Spleen (tissue), 11 donors: ENCODE measurements around the gene ALX4. TPM values are rescaled to one million over a fixed set of nuclear protein-coding genes. Genes with fewer than 3 reads are reported as not detected.

ENCODE experiments used
- DNase-seq: peaks from one replicate; pipeline ENCODE4 v3.0.0-alpha.2; 2020
- H3K27ac ChIP-seq, 8 donors: fragments of 200-600 bp; sonication (generic) in 7 of 8; 1 replicate in 4 of 8; 2 replicates in 4 of 8; pipeline versions ENCODE4 v1.5.0 to v1.8.0; 2016 to 2021; ENCODE audit warnings: inconsistent platforms in 4 of 8, mild to moderate bottlenecking in 4 of 8, moderate library complexity in 1 of 8
- H3K27me3 ChIP-seq, 7 donors: fragments of 200-600 bp; sonication (generic) in 6 of 7; replicated peaks in 1 of 7; 1 replicate in 4 of 7; 2 replicates in 3 of 7; pipeline versions ENCODE4 v1.5.0 to v1.8.0; 2016 to 2021; ENCODE audit warnings: inconsistent platforms in 3 of 7, mild to moderate bottlenecking in 1 of 7
- H3K36me3 ChIP-seq, 6 donors: fragments of 200-600 bp; sonication (generic) in 5 of 6; 1 replicate in 4 of 6; 2 replicates in 2 of 6; pipeline versions ENCODE4 v1.5.0 to v1.8.0; 2016 to 2021; ENCODE audit warnings: inconsistent platforms in 2 of 6
- H3K4me1 ChIP-seq, 6 donors: fragments of 200-600 bp; sonication (generic) in 5 of 6; 1 replicate in 3 of 6; 2 replicates in 3 of 6; pipeline versions ENCODE4 v1.5.0 to v1.8.0; 2016 to 2021; ENCODE audit warnings: inconsistent platforms in 3 of 6
- H3K4me3 ChIP-seq, 8 donors: fragments of 200-600 bp; sonication (generic) in 7 of 8; 1 replicate in 4 of 8; 2 replicates in 4 of 8; pipeline versions ENCODE4 v1.5.0 to v1.8.0; 2016 to 2021; ENCODE audit warnings: inconsistent platforms in 4 of 8, mild to moderate bottlenecking in 4 of 8, moderate library complexity in 2 of 8
- H3K9me3 ChIP-seq, 8 donors: fragments of 200-600 bp; sonication (generic) in 7 of 8; 1 replicate in 4 of 8; 2 replicates in 4 of 8; pipeline versions ENCODE4 v1.5.0 to v1.8.0; 2016 to 2021; ENCODE audit warnings: inconsistent platforms in 4 of 8
- POLR2A ChIP-seq, 3 donors: fragments of 450-650 bp; IDR thresholded peaks; one replicate each; pipeline ENCODE4 v1.5.1; 2017; ENCODE audit warnings: antibody characterized with exemption in 3 of 3, mild to moderate bottlenecking in 1 of 3
- POLR2AphosphoS5 ChIP-seq, 3 donors: sonication (generic); formaldehyde crosslinking; IDR thresholded peaks; one replicate each; pipeline ENCODE4 v1.5.1; 2017; ENCODE audit warnings: antibody characterized with exemption in 3 of 3
- WGBS, 5 donors: extraction: QIAGEN DNeasy Blood & Tissue Kit in 3 of 5; methylation state at CpG; one replicate each; pipeline versions ENCODE4 v1.1.5 to v1.1.7; 2013 to 2018; 5-methylcytosine and 5-hydroxymethylcytosine counted together
- intact Hi-C: fragments of 100-400 bp; cut with DNase I; formaldehyde crosslinking; loops from one replicate; pipeline ENCODE4 v1.15.0; 2023; ENCODE audit warnings: low total_unique reads
- polyA plus RNA-seq, 3 donors: library from polyadenylated mRNA; stranded (reverse); fragments of 200-250 nt; gene quantifications; one replicate each; pipeline ENCODE4 v1.2.1, GENCODE V29; 2013
- total RNA-seq, 7 donors: library from RNA; depleted of rRNA in 3 of 7; stranded (reverse); fragments of >200 nt in 3 of 7; fragmentation: NEBNext Ultra II Directional in 4 of 7; extraction: Animal tissue kit (Norgen Biotek cat#: 25700) in 4 of 7; gene quantifications; one replicate each; pipeline versions ENCODE4 v1.1.0 to v1.2.1, GENCODE V29; 2016 to 2021
- TF ChIP-seq, protein P1 (sequence below), 11 experiments: fragments of 200-600 bp in 7 of 11; fragments of 450-650 bp in 4 of 11; sonication (generic) in 4 of 11; IDR thresholded peaks in 8 of 11; conservative IDR thresholded peaks in 3 of 11; 1 replicate in 7 of 11; 2 replicates in 4 of 11; pipeline versions ENCODE4 v1.4.0 to v1.8.0; 2016 to 2021; ENCODE audit warnings: antibody characterized with exemption in 11 of 11, inconsistent platforms in 4 of 11, mild to moderate bottlenecking in 1 of 11
- donor health status: healthy with polysubstance abuse.
- donor health status: DM: no; HTN: no; CAD: no; lungs with moderate emphysema.
- donor health status: DM: no; HTN: no; CAD: no.
- donor health status: Bipolar disorder and iron deficiency.
- donor health status: healthy.
- donor health status: DM: no; HTN: no; CAD: no.
- donor health status: DM: yes; HTN: yes; CAD: no.

Gene ALX4
- total and polyA plus RNA-seq, 10 donors: 0.11 TPM; not detected in 9

DNA sequence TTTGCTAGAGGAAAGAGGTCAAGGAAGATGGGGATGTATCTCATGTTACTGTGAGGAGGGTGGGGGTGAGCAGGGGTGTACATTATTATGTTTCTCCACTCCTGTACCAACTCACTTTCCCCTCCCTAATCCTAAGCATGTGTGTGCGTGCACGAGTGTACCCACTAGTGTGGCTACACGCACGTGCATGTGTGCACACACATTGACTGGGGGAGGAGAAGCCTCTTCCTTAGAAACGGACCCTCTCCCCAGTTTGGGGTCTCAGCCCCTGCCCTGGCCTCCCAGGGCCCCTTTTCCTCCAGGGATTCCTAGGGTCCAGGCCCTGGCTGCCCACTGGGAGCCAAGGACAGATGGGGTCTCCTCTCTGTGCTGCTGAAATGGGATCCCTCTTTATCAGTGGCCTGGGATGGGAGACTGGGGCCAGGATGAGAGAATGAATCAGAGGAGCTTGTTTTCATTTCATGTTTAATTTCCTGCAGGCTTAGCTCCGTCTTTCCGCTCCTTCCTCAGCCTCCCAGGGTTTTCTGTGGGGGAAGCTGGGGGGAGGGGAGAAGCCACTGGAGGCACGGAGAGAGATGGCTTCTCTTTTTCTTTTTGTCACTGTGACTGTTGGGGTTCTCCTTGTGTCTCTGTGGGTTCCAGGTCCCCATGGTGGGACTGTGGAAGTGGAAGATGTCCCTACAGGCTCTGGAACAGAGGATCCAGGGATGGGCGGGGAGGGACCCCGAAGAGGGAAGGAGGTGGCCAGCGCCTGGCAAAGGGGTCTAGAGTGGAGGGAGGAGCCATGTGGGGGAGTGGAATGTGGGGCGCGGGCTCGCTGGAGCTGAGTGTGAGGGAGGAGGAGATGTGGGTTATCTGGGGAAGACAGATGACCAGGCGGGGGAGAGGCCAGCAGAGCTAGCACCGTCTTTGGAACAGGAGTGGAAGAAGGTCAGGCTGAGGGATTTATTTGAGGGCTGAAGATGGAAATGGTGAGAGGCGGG is 40.3 kb downstream of the ALX4 start:
- DNase-seq: peak; percentile 62
- no peak overlapping the region for H3K4me3 ChIP-seq
- WGBS, 5 donors: 68 to 81% (median 72%) methylated on average over 17 of the region's 17 CpGs
- no peaks in the 10 kb centered on the region for H3K4me1 ChIP-seq
- H3K9me3 ChIP-seq: no peaks in the 10 kb centered on the region
- H3K27me3 ChIP-seq: peaks cover 0 to 16% (median 0%) of the 10 kb centered on the region in 7 donors
- no peak overlapping the region for H3K27ac ChIP-seq
- intact Hi-C loops: no loop called here
- TF ChIP-seq POLR2A (IDR thresholded peaks at IDR 0.05) (no peak), POLR2AphosphoS5 (IDR thresholded peaks at IDR 0.05) (no peak)
- TF ChIP-seq, protein P1, sequence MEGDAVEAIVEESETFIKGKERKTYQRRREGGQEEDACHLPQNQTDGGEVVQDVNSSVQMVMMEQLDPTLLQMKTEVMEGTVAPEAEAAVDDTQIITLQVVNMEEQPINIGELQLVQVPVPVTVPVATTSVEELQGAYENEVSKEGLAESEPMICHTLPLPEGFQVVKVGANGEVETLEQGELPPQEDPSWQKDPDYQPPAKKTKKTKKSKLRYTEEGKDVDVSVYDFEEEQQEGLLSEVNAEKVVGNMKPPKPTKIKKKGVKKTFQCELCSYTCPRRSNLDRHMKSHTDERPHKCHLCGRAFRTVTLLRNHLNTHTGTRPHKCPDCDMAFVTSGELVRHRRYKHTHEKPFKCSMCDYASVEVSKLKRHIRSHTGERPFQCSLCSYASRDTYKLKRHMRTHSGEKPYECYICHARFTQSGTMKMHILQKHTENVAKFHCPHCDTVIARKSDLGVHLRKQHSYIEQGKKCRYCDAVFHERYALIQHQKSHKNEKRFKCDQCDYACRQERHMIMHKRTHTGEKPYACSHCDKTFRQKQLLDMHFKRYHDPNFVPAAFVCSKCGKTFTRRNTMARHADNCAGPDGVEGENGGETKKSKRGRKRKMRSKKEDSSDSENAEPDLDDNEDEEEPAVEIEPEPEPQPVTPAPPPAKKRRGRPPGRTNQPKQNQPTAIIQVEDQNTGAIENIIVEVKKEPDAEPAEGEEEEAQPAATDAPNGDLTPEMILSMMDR (IDR thresholded peaks at IDR 0.05 in 8 of 11, conservative IDR thresholded peaks at IDR 0.05 in 3 of 11): no peak
- no peaks in the 10 kb centered on the region for H3K36me3 ChIP-seq

DNA sequence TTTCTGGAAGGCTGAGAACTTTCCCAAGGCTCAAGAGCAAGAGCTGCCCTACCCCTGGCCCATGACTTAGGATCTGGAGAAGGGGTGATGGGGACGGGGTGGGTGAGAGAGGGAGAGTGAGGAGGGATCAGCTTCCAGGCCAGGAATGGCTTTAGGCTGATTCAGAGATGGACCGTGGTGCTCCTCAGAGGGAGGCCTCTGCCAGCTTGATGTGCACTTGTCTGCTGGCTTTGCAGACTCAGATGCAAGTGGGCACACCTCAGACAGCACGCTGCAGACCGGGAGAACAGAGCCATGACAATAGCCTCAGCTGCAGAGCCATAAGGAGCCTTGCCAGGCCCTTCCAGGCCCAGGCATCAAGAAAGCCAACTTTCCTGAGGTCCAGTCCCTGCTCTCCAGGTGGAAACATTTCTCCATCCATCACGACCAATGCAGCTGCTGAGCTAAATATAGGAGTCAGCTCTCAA is 41.3 kb downstream of the ALX4 start:
- DNase-seq: peak; percentile 28

DNA sequence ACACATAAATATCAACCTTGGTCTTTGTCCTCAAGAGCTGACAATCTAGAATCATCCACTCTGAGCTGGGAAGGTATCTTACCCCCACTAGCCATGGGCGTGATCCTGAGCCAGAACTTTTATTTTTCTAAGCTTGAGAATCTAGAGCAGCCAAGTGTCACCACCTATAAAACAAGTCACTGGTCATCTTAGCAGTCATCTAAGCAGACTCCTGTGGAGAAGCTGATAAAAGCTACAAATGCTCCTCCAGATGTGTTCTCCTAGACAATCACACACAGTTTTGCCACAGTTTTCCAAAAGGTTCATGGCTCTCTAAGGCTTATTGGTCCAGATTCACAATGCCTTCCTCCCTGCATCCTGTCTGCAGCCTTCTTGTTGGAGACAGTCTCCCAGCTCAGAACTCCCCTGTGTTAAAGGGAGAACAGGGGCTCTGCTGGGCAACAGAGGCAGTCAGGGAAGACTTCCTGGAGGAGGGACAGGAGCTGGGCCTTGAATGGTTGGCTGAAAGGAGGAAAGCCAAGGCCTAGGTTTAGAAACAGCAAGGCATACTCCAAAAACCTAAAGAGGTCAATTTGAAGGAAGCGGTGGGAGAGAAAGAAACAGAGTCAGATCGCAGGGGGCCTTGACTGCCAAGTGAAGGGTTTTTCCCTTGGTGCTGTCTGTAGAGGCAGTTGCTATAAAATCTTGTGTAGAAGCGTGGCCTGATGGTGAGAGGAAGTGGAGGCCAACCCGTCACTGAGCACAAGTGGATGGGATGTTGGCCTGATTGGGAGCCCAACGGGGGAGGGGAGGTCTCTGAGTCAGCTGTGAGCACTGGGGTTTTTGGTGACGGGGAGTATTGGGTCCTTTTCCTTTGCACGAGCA is 42.0 kb downstream of the ALX4 start:
- TF ChIP-seq, protein P1 (IDR thresholded peaks at IDR 0.05 in 8 of 11, conservative IDR thresholded peaks at IDR 0.05 in 3 of 11): no peak
- no peak for TF ChIP-seq POLR2AphosphoS5 (IDR thresholded peaks at IDR 0.05)
- TF ChIP-seq POLR2A (IDR thresholded peaks at IDR 0.05): no peak
- Histone ChIP-seq H3K27me3 (peaks cover 0 to 32% (median 0%) of the 10 kb centered on the region in 7 donors), H3K9me3 (no peaks in the 10 kb centered on the region), H3K27ac (no peak overlapping the region), H3K36me3 (no peaks in the 10 kb centered on the region), H3K4me3 (no peak overlapping the region), H3K4me1 (no peaks in the 10 kb centered on the region)
- DNase-seq: peak; percentile 25
- 63 to 84% (median 70%) methylated on average over 8 of the region's 8 CpGs for whole genome bisulfite sequencing, 5 donors
- intact Hi-C loops: no loop called here

More for the DNA sequence above, 41.3 kb downstream of the ALX4 start:
- TF ChIP-seq POLR2A (IDR thresholded peaks at IDR 0.05) (no peak), POLR2AphosphoS5 (IDR thresholded peaks at IDR 0.05) (no peak)
- TF ChIP-seq, protein P1 (IDR thresholded peaks at IDR 0.05 in 8 of 11, conservative IDR thresholded peaks at IDR 0.05 in 3 of 11): no peak
- Histone ChIP-seq H3K4me1 (no peaks in the 10 kb centered on the region), H3K36me3 (no peaks in the 10 kb centered on the region), H3K27me3 (peaks cover 0 to 26% (median 0%) of the 10 kb centered on the region in 7 donors), H3K27ac (no peak overlapping the region), H3K4me3 (no peak overlapping the region), H3K9me3 (no peaks in the 10 kb centered on the region)
- 66 to 92% (median 83%) methylated on average over 5 of the region's 5 CpGs for WGBS, 5 donors
- intact Hi-C loops: no loop called here
